PC-9 (cell line): ENCODE measurements around the gene AP3B1.

Experiments
- EZH2 ChIP-seq: fragments of 200-600 bp; sonication (generic); IDR thresholded peaks from 2 replicates; pipeline ENCODE4 v1.8.0; 2017; ENCODE audit warnings: antibody characterized with exemption, low read depth
- TF ChIP-seq, protein P1 (sequence below): fragments of 200-600 bp; sonication (generic); conservative IDR thresholded peaks from 2 replicates; pipeline ENCODE4 v1.6.1; 2017; ENCODE audit warnings: mixed run types, antibody characterized with exemption, mild to moderate bottlenecking, moderate library complexity

DNA sequence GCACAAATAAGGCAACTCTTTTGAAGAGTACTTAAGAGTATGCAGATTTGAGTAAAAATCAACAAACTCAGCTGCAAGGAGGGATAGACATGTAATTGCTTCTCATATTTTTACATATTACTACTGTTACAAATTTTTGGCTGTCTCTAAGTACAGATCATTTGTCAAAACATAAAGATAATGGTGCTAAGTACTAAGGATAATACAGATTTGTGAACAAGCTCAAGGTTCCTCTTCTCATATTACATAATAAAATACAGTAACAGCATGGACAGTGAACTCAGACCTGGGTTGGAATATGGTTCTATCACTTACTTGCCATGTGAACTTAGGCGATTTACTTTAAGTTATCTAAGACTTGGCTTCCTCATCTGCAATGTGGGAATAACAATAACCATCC lies 168.0 kb downstream of the AP3B1 start:
- no peak for TF ChIP-seq EZH2
- TF ChIP-seq, protein P1, sequence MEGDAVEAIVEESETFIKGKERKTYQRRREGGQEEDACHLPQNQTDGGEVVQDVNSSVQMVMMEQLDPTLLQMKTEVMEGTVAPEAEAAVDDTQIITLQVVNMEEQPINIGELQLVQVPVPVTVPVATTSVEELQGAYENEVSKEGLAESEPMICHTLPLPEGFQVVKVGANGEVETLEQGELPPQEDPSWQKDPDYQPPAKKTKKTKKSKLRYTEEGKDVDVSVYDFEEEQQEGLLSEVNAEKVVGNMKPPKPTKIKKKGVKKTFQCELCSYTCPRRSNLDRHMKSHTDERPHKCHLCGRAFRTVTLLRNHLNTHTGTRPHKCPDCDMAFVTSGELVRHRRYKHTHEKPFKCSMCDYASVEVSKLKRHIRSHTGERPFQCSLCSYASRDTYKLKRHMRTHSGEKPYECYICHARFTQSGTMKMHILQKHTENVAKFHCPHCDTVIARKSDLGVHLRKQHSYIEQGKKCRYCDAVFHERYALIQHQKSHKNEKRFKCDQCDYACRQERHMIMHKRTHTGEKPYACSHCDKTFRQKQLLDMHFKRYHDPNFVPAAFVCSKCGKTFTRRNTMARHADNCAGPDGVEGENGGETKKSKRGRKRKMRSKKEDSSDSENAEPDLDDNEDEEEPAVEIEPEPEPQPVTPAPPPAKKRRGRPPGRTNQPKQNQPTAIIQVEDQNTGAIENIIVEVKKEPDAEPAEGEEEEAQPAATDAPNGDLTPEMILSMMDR: no peak
